RWPE2 (cell line): Measurements from ENCODE around the gene ALDH3B2.

Source experiments
- ATAC-seq: fragments of 200-7000 bp; cut with Tn5 transposase; 3 replicates; pipeline ENCODE4 v1.9.1; 2021; ENCODE audit warnings: low read depth
- DNase-seq: peaks from one replicate; pipeline ENCODE4 v3.0.0-alpha.2; 2020; ENCODE audit warnings: low spot score
- H3K27ac ChIP-seq: fragments of 450-650 bp; 2 replicates; pipeline ENCODE4 v1.5.1; 2017; ENCODE audit warnings: mild to moderate bottlenecking; ENCODE audit not compliant: poor library complexity, severe bottlenecking
- H3K27me3 ChIP-seq: fragments of 250-450 bp; sonication (Bioruptor Pico); 2 replicates; pipeline ENCODE4 v1.5.1; 2021; ENCODE audit warnings: mild to moderate bottlenecking, moderate library complexity; ENCODE audit not compliant: insufficient read depth, poor library complexity, severe bottlenecking
- H3K36me3 ChIP-seq: fragments of 250-450 bp; sonication (Bioruptor Pico); 2 replicates; pipeline ENCODE4 v1.5.1; 2020; ENCODE audit warnings: low read depth, mild to moderate bottlenecking, moderate library complexity
- H3K4me1 ChIP-seq: fragments of 250-450 bp; sonication (Bioruptor Pico); 2 replicates; pipeline ENCODE4 v1.5.1; 2021; ENCODE audit warnings: mild to moderate bottlenecking, moderate library complexity; ENCODE audit not compliant: insufficient read depth, poor library complexity, severe bottlenecking
- H3K4me3 ChIP-seq: fragments of 250-450 bp; sonication (Bioruptor Pico); 2 replicates; pipeline ENCODE4 v1.5.1; 2021; ENCODE audit warnings: mild to moderate bottlenecking, moderate library complexity; ENCODE audit not compliant: severe bottlenecking
- H3K9me3 ChIP-seq: fragments of 250-450 bp; sonication (Bioruptor Pico); 2 replicates; pipeline ENCODE4 v1.5.1; 2021; ENCODE audit warnings: mild to moderate bottlenecking, moderate library complexity; ENCODE audit not compliant: severe bottlenecking
- TF ChIP-seq, protein P1 (sequence below): fragments of 450-650 bp; IDR thresholded peaks from one replicate; pipeline ENCODE4 v1.5.1; 2017; ENCODE audit warnings: mild to moderate bottlenecking, moderate library complexity; ENCODE audit not compliant: poor library complexity, severe bottlenecking

Gene ALDH3B2

GRCh38 chr11:67666303-67666645 lies 8.1 kb downstream of the ALDH3B2 start:
- no peak for DNase-seq
- TF ChIP-seq, protein P1, sequence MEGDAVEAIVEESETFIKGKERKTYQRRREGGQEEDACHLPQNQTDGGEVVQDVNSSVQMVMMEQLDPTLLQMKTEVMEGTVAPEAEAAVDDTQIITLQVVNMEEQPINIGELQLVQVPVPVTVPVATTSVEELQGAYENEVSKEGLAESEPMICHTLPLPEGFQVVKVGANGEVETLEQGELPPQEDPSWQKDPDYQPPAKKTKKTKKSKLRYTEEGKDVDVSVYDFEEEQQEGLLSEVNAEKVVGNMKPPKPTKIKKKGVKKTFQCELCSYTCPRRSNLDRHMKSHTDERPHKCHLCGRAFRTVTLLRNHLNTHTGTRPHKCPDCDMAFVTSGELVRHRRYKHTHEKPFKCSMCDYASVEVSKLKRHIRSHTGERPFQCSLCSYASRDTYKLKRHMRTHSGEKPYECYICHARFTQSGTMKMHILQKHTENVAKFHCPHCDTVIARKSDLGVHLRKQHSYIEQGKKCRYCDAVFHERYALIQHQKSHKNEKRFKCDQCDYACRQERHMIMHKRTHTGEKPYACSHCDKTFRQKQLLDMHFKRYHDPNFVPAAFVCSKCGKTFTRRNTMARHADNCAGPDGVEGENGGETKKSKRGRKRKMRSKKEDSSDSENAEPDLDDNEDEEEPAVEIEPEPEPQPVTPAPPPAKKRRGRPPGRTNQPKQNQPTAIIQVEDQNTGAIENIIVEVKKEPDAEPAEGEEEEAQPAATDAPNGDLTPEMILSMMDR = no peak
- no peak for ATAC-seq
- Histone ChIP-seq H3K4me1 (no peaks in the 10 kb centered on the region), H3K27ac (no peak overlapping the region), H3K9me3 (no peaks in the 10 kb centered on the region), H3K36me3 (no peaks in the 10 kb centered on the region), H3K4me3 (no peak overlapping the region), H3K27me3 (no peaks in the 10 kb centered on the region)

- Histone ChIP-seq H3K4me1 (no peaks in the 10 kb centered on the region), H3K27ac (no peak overlapping the region), H3K9me3 (no peaks in the 10 kb centered on the region), H3K4me3 (no peak overlapping the region), H3K36me3 (no peaks in the 10 kb centered on the region), H3K27me3 (no peaks in the 10 kb centered on the region)
- DNase-seq (peak; percentile 56), ATAC-seq (peak; percentile 43; the same call in 1 of the 3 replicates)
- TF ChIP-seq, protein P1 = peak; percentile 26
Measured at GRCh38 chr11:67665541-67666302, 8.7 kb downstream of the ALDH3B2 start.

- no peak overlapping the region for H3K27ac ChIP-seq
- H3K9me3 ChIP-seq = no peaks in the 10 kb centered on the region
- no peaks in the 10 kb centered on the region for H3K4me1 ChIP-seq
- TF ChIP-seq, protein P1 = no peak
- ATAC-seq (no peak), DNase-seq (no peak)
- H3K36me3 ChIP-seq = no peaks in the 10 kb centered on the region
- H3K4me3 ChIP-seq = no peak overlapping the region
- H3K27me3 ChIP-seq = no peaks in the 10 kb centered on the region
Measured at GRCh38 chr11:67664696-67665540, 9.5 kb downstream of the ALDH3B2 start.

DNA sequence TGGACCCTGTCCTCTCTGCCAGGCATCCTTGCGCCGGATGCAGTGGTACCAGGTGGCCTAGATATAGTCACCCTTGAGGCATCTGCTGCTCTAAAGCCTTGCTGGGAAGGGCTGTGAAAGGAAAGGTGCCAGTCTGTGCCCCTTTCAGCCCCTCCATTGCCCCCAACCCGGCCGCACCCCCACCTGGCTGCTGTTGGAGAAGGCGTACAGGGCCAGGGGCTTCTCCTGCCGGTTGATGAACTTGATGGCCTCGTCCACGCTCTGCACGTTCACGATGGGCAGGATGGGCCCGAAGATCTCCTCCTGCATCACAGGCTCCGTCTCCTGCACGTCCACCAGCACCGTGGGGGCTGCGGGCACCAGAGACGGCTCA lies 10.2 kb downstream of the ALDH3B2 start:
- Histone ChIP-seq H3K9me3 (no peaks in the 10 kb centered on the region), H3K36me3 (no peaks in the 10 kb centered on the region), H3K4me1 (no peaks in the 10 kb centered on the region), H3K27me3 (no peaks in the 10 kb centered on the region), H3K4me3 (no peak overlapping the region), H3K27ac (no peak overlapping the region)
- DNase-seq (no peak), ATAC-seq (no peak)
- TF ChIP-seq, protein P1 = no peak
